IMR-90 (cell line): ENCODE results near the gene CRYGN. TPM values are rescaled to one million over a fixed set of nuclear protein-coding genes. Genes with fewer than 3 reads are reported as not detected.

Source experiments
- ATAC-seq: fragments of 200-7000 bp; cut with Tn5 transposase; 2 replicates; pipeline ENCODE4 v1.9.1; 2020; ENCODE audit warnings: low read depth, mild to moderate bottlenecking, moderate library complexity
- BruUV-seq: library from RNA; stranded (reverse); fragments of 400-500 nt; replicated peaks from 2 replicates; lab custom pipeline; 2021; lab: Mats Ljungman, UMichigan
- CTCF ChIA-PET: fragments of 300-600 bp; formaldehyde crosslinking; extraction: SDS; loops from one replicate; lab custom pipeline; 2021; ENCODE audit warnings: antibody characterized with exemption; lab: Yijun Ruan, JAX
- POLR2A ChIA-PET: fragments of 300-600 bp; sonication (Branson Sonifier 250); formaldehyde crosslinking; loops from one replicate; lab custom pipeline; 2022; ENCODE audit warnings: antibody characterized with exemption; ENCODE audit not compliant: unreplicated experiment; lab: Charles Lee
- DNase-seq: peaks from one replicate; pipeline ENCODE4 v3.0.0; 2013
- H2AFZ ChIP-seq: replicated peaks from 2 replicates; pipeline ENCODE3; 2013; ENCODE audit warnings: low read length, mild to moderate bottlenecking; ENCODE audit not compliant: poor library complexity
- H2AK5ac ChIP-seq: 2 replicates; pipeline ENCODE4 v1.6.1; 2013; ENCODE audit warnings: low read depth, low read length, inconsistent platforms
- H2AK9ac ChIP-seq: replicated peaks from 2 replicates; pipeline ENCODE3; 2013; ENCODE audit warnings: mild to moderate bottlenecking, low read depth, low read length, moderate library complexity; ENCODE audit not compliant: poor library complexity
- H2BK120ac ChIP-seq: 2 replicates; pipeline ENCODE4 v1.6.1; 2013; ENCODE audit warnings: low read depth, low read length, inconsistent platforms
- H2BK15ac ChIP-seq: 3 replicates; pipeline ENCODE4 v1.6.1; 2013; ENCODE audit warnings: low read depth, low read length, inconsistent platforms
- H2BK20ac ChIP-seq: 2 replicates; pipeline ENCODE4 v1.6.1; 2013; ENCODE audit warnings: low read depth, mild to moderate bottlenecking, inconsistent platforms, low read length, moderate library complexity
- H2BK5ac ChIP-seq: 2 replicates; pipeline ENCODE4 v1.6.1; 2013; ENCODE audit warnings: mild to moderate bottlenecking, low read depth, low read length, inconsistent platforms; ENCODE audit not compliant: poor library complexity, severe bottlenecking
- H3K14ac ChIP-seq: replicated peaks from 2 replicates; pipeline ENCODE4 v1.6.1; 2013; ENCODE audit warnings: low read depth, low read length, inconsistent platforms
- H3K18ac ChIP-seq: 2 replicates; pipeline ENCODE4 v1.6.1; 2013; ENCODE audit warnings: low read depth, low read length, control low read depth
- H3K23ac ChIP-seq: 2 replicates; pipeline ENCODE4 v1.6.1; 2013; ENCODE audit warnings: low read depth, low read length, inconsistent platforms
- H3K27ac ChIP-seq: 2 replicates; pipeline ENCODE4 v1.5.1; 2013; ENCODE audit warnings: mild to moderate bottlenecking, control low read depth, low read length; ENCODE audit not compliant: insufficient read depth
- H3K27me3 ChIP-seq: 2 replicates; pipeline ENCODE4 v1.6.1; 2013; ENCODE audit warnings: low read length; ENCODE audit not compliant: control insufficient read depth, insufficient read depth
- H3K36me3 ChIP-seq: 2 replicates; pipeline ENCODE4 v1.6.1; 2013; ENCODE audit warnings: low read length, mixed read lengths; ENCODE audit not compliant: control insufficient read depth, insufficient read depth
- H3K4ac ChIP-seq: 2 replicates; pipeline ENCODE4 v1.6.1; 2013; ENCODE audit warnings: low read depth, low read length, inconsistent platforms
- H3K4me1 ChIP-seq: 2 replicates; pipeline ENCODE4 v1.6.1; 2013; ENCODE audit warnings: low read length, mixed read lengths; ENCODE audit not compliant: control insufficient read depth, insufficient read depth
- H3K4me2 ChIP-seq: 2 replicates; pipeline ENCODE4 v1.6.1; 2013; ENCODE audit warnings: low read depth, mild to moderate bottlenecking, control low read depth, low read length, moderate library complexity
- H3K4me3 ChIP-seq: 2 replicates; pipeline ENCODE4 v1.5.1; 2013; ENCODE audit warnings: low read depth, mild to moderate bottlenecking, control low read depth, low read length, moderate library complexity; ENCODE audit not compliant: insufficient read depth
- H3K56ac ChIP-seq: 2 replicates; pipeline ENCODE4 v1.6.1; 2013; ENCODE audit warnings: low read length, inconsistent platforms; ENCODE audit not compliant: insufficient read depth; ENCODE audit errors: extremely low read depth
- H3K79me1 ChIP-seq, 2 experiments: 2 replicates each; pipeline ENCODE4 v1.6.1; 2013; ENCODE audit warnings: low read length in 2 of 2, inconsistent platforms in 1 of 2, low read depth in 1 of 2
- H3K9ac ChIP-seq: 2 replicates; pipeline ENCODE4 v1.6.1; 2013; ENCODE audit warnings: low read depth, low read length, control low read depth
- H3K9me1 ChIP-seq: 2 replicates; pipeline ENCODE4 v1.6.1; 2013; ENCODE audit warnings: low read length, inconsistent platforms; ENCODE audit not compliant: insufficient read depth
- H3K9me3 ChIP-seq: 2 replicates; pipeline ENCODE4 v1.6.1; 2013; ENCODE audit warnings: low read length; ENCODE audit not compliant: control insufficient read depth, insufficient read depth
- H4K20me1 ChIP-seq: 2 replicates; pipeline ENCODE4 v1.6.1; 2013; ENCODE audit warnings: low read length, inconsistent platforms; ENCODE audit not compliant: insufficient read depth
- H4K5ac ChIP-seq: 2 replicates; pipeline ENCODE4 v1.6.1; 2013; ENCODE audit warnings: mild to moderate bottlenecking, low read depth, low read length, control low read depth
- H4K8ac ChIP-seq, 2 experiments: 2 replicates each; pipeline ENCODE4 v1.6.1; 2013; ENCODE audit warnings: low read depth in 2 of 2, low read length in 2 of 2, control low read depth in 1 of 2, inconsistent platforms in 1 of 2
- H4K91ac ChIP-seq: 2 replicates; pipeline ENCODE4 v1.6.1; 2013; ENCODE audit warnings: low read depth, low read length, inconsistent platforms; ENCODE audit not compliant: insufficient read depth
- BHLHE40 ChIP-seq: fragments of 150-350 bp; IDR thresholded peaks from 2 replicates; pipeline ENCODE4 v1.6.1; 2016; ENCODE audit warnings: mild to moderate bottlenecking, low read depth, low read length
- CEBPB ChIP-seq: IDR thresholded peaks from 2 replicates; pipeline ENCODE4 v1.6.1; 2012; ENCODE audit warnings: low read depth, low read length, improper control_type of control experiment
- CTCF ChIP-seq: conservative IDR thresholded peaks from 2 replicates; pipeline ENCODE4 v1.5.1; 2012; ENCODE audit warnings: mild to moderate bottlenecking, low read depth, low read length, improper control_type of control experiment
- FOS ChIP-seq: fragments of 150-350 bp; IDR thresholded peaks from 2 replicates; pipeline ENCODE4 v1.6.1; 2016; ENCODE audit warnings: low read depth, low read length
- MAFK ChIP-seq: IDR thresholded peaks from 2 replicates; pipeline ENCODE4 v1.6.1; 2012; ENCODE audit warnings: low read depth, low read length, improper control_type of control experiment
- MAZ ChIP-seq: IDR thresholded peaks from 2 replicates; pipeline ENCODE4 v1.6.1; 2012; ENCODE audit warnings: low read depth, mild to moderate bottlenecking, low read length, improper control_type of control experiment, moderate library complexity, borderline replicate concordance
- MXI1 ChIP-seq: IDR thresholded peaks from 2 replicates; pipeline ENCODE4 v1.6.1; 2012; ENCODE audit warnings: low read depth, mild to moderate bottlenecking, low read length, moderate library complexity, borderline replicate concordance
- NFE2L2 ChIP-seq: fragments of 150-350 bp; IDR thresholded peaks from 2 replicates; pipeline ENCODE4 v1.6.1; 2016; ENCODE audit warnings: low read depth, mild to moderate bottlenecking, low read length
- POLR2A ChIP-seq: IDR thresholded peaks from 2 replicates; pipeline ENCODE4 v1.6.1; 2012; ENCODE audit warnings: mild to moderate bottlenecking, low read depth, low read length
- RAD21 ChIP-seq: IDR thresholded peaks from 2 replicates; pipeline ENCODE4 v1.6.1; 2012; ENCODE audit warnings: low read length, improper control_type of control experiment
- RCOR1 ChIP-seq: IDR thresholded peaks from 2 replicates; pipeline ENCODE4 v1.6.1; 2012; ENCODE audit warnings: mild to moderate bottlenecking, low read length, improper control_type of control experiment; ENCODE audit not compliant: insufficient replicate concordance
- RFX5 ChIP-seq: IDR thresholded peaks from 2 replicates; pipeline ENCODE4 v1.8.0; 2012; ENCODE audit warnings: low read depth, mild to moderate bottlenecking, low read length, moderate library complexity
- SMC3 ChIP-seq: fragments of 150-350 bp; IDR thresholded peaks from 2 replicates; pipeline ENCODE4 v1.6.1; 2016; ENCODE audit warnings: low read depth, mild to moderate bottlenecking, antibody characterized with exemption, low read length, moderate library complexity
- WGBS, 2 experiments: methylation state at CpG; one replicate each; pipeline versions ENCODE4 v1.1.5 to v1.1.7; 2013; ENCODE audit warnings: missing lambda C conversion rate in 2 of 2; ENCODE audit not compliant: insufficient read length in 1 of 2; ENCODE audit errors: extremely low coverage in 2 of 2; 5-methylcytosine and 5-hydroxymethylcytosine counted together
- dilution Hi-C: fragments of 300-500 bp; cut with HindIII; formaldehyde crosslinking; loops from one replicate; pipeline ENCODE4 v1.14.3; 2018; ENCODE audit warnings: low sequenced_read_pairs; ENCODE audit not compliant: unreplicated experiment
- in situ Hi-C: fragments of 300-500 bp; cut with MboI; formaldehyde crosslinking; loops from 3 replicates; pipeline ENCODE4 v1.14.3; 2019; ENCODE audit warnings: low sequenced_read_pairs, inconsistent platforms, mixed read lengths
- intact Hi-C: fragments of 100-400 bp; cut with micrococcal nuclease; formaldehyde crosslinking; loops from 2 replicates; pipeline ENCODE4 v1.10.0; 2022
- polyA plus RNA-seq, 3 experiments: library from polyadenylated mRNA; depleted of rRNA; stranded (reverse); fragments of >200 nt; gene quantifications; 2 replicates each; pipeline ENCODE4 v1.2.3, GENCODE V29; 2012; ENCODE audit warnings: low replicate concordance in 1 of 3
- total RNA-seq: library from RNA; depleted of rRNA; stranded (reverse); fragments of >200 nt; gene quantifications from 2 replicates; pipeline ENCODE4 v1.2.3, GENCODE V29; 2012

Gene CRYGN
- total and polyA plus RNA-seq, 2 of the 4 experiments (the other 2 are of a cell fraction): not detected

- DNase-seq: no peak
- H3K14ac ChIP-seq: no peak overlapping the region
- H3K23ac ChIP-seq: no peak overlapping the region
- POLR2A ChIA-PET: no interaction called here
- no peak overlapping the region for H3K56ac ChIP-seq
- H3K4me1 ChIP-seq: peaks cover 6% of the 10 kb centered on the region; the same call in 1 of the 2 replicates
- no peak overlapping the region for H2BK15ac ChIP-seq
- no peak overlapping the region for H2AK5ac ChIP-seq
- intact Hi-C loops (no loop called here), in situ Hi-C loops (no loop called here), dilution Hi-C loops (no loop called here)
- H3K79me1 ChIP-seq: no peaks in the 10 kb centered on the region
- H3K9me3 ChIP-seq: no peaks in the 10 kb centered on the region
- H2AK9ac ChIP-seq: no peak overlapping the region
- H3K4ac ChIP-seq: no peak overlapping the region
- H3K27me3 ChIP-seq: peaks cover 14% of the 10 kb centered on the region
- no peak overlapping the region for H2BK20ac ChIP-seq
- H3K9ac ChIP-seq: no peak overlapping the region
- ATAC-seq: no peak
- H4K8ac ChIP-seq: no peak overlapping the region
- H4K20me1 ChIP-seq: no peaks in the 10 kb centered on the region
- H3K27ac ChIP-seq: no peak overlapping the region
- no peak overlapping the region for H4K91ac ChIP-seq
- no peaks in the 10 kb centered on the region for H3K9me1 ChIP-seq
- H3K18ac ChIP-seq: no peak overlapping the region
- no TSS peak for BruUV-seq
- no peak overlapping the region for H2BK120ac ChIP-seq
- CTCF ChIA-PET: interaction anchor here (1.3 kb wide), 1 partner anchor 69 kb away, joined by 3 read pairs; no protein-coding TSS in a partner anchor
- no peak overlapping the region for H3K4me3 ChIP-seq
- TF ChIP-seq BHLHE40: no peak
- TF ChIP-seq MAZ: no peak
- no peak for TF ChIP-seq CEBPB
- no peak for TF ChIP-seq NFE2L2
- TF ChIP-seq RAD21: no peak
- TF ChIP-seq FOS: no peak
- no peak for TF ChIP-seq RCOR1
- TF ChIP-seq MXI1: no peak
- TF ChIP-seq SMC3: no peak
- no peak for TF ChIP-seq RFX5
- no peak for TF ChIP-seq CTCF
- no peak for TF ChIP-seq POLR2A
- no peak for TF ChIP-seq MAFK
- WGBS, 2 experiments: 86% methylated on average over 6 of the region's 13 CpGs; no CpG with 5 or more reads in 1 of the 2 experiments
- no peak overlapping the region for H4K5ac ChIP-seq
- H2BK5ac ChIP-seq: no peak overlapping the region
- H3K4me2 ChIP-seq: no peak overlapping the region
- H3K36me3 ChIP-seq: no peaks in the 10 kb centered on the region
- H2AFZ ChIP-seq: no peak overlapping the region
Measured at GRCh38 chr7:151437159-151437553, 2.8 kb downstream of the CRYGN start.
